Activated T-cell treated with anti-CD3 and anti-CD28 coated beads, Interleukin-2, amount 50 U/mL, for 24 hours (primary cell): ENCODE measurements around the gene SLC35G6.
A peak's percentile ranks its signal among the peaks of the same experiment; 100 is the strongest.

ENCODE experiments used
- DNase-seq: peaks from one replicate; pipeline ENCODE4 v3.0.0-alpha.2; 2020
- H3K27ac Mint-ChIP-seq: 2 replicates; pipeline ENCODE4 v1.8.0; 2020; ENCODE audit warnings: mild to moderate bottlenecking, mixed read lengths
- H3K27me3 Mint-ChIP-seq: 2 replicates; pipeline ENCODE4 v1.8.0; 2020; ENCODE audit warnings: mixed read lengths
- H3K36me3 Mint-ChIP-seq: 2 replicates; pipeline ENCODE4 v1.8.0; 2020; ENCODE audit warnings: low read depth, mixed read lengths
- H3K4me1 Mint-ChIP-seq: 2 replicates; pipeline ENCODE4 v1.8.0; 2020; ENCODE audit warnings: low read depth, mixed read lengths
- H3K4me3 Mint-ChIP-seq: 2 replicates; pipeline ENCODE4 v1.8.0; 2020; ENCODE audit warnings: mild to moderate bottlenecking, moderate library complexity, mixed read lengths
- H3K9me3 Mint-ChIP-seq: 2 replicates; pipeline ENCODE4 v1.8.0; 2020; ENCODE audit warnings: mixed read lengths

Gene SLC35G6

DNA sequence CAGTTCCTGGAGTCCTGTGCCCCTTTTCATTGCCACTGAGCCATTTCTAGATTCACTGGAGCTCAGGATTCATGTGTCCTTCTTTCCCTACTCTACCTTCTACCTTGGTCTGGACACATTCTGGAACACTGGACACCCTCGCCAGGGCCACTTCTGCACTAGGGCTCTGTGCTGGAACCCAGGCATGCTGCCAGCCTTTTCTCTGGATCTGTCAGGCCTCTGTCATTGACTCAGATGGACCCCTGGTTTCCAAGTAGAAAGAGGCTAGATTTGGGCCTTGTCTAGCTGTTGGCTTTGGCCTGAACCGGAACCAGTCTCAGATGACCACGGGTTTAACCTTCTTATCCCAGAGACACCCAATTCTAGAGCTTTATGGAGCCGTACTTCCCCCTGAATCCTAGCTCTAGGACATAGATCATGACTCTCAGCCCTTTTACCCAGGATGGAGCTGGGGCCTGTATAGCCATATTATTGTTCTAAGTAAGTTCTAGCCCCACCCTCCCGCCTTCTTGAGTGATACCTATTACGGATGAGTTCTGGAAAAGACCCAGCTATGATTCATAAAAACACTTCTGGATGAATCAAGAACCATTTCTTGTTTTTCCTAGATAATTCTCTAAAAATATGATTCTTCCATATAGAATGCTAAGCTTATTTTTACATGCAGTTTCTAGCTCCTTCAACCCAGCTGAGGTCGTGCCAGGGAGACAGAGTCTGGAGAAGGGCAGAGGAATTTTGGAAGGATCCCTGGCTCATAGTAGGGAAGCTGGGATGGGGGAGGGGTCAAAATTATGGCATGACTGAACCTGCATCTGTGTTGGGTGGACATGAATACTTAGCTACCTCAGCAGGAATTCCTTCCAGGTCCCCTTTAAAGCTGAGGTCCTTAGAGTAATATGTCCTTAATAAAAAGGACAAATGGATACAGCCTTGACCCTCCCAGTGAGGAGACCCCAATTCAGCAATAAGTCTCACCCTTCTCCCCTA lies 37.5 kb upstream of the SLC35G6 start:
- no peaks in the 10 kb centered on the region for H3K9me3 Mint-ChIP-seq
- H3K36me3 Mint-ChIP-seq: no peaks in the 10 kb centered on the region
- no peak overlapping the region for H3K4me3 Mint-ChIP-seq
- no peak for DNase-seq
- peaks cover 82% of the 10 kb centered on the region for H3K27me3 Mint-ChIP-seq
- H3K27ac Mint-ChIP-seq: no peak overlapping the region
- peaks cover 31% of the 10 kb centered on the region for H3K4me1 Mint-ChIP-seq

DNA sequence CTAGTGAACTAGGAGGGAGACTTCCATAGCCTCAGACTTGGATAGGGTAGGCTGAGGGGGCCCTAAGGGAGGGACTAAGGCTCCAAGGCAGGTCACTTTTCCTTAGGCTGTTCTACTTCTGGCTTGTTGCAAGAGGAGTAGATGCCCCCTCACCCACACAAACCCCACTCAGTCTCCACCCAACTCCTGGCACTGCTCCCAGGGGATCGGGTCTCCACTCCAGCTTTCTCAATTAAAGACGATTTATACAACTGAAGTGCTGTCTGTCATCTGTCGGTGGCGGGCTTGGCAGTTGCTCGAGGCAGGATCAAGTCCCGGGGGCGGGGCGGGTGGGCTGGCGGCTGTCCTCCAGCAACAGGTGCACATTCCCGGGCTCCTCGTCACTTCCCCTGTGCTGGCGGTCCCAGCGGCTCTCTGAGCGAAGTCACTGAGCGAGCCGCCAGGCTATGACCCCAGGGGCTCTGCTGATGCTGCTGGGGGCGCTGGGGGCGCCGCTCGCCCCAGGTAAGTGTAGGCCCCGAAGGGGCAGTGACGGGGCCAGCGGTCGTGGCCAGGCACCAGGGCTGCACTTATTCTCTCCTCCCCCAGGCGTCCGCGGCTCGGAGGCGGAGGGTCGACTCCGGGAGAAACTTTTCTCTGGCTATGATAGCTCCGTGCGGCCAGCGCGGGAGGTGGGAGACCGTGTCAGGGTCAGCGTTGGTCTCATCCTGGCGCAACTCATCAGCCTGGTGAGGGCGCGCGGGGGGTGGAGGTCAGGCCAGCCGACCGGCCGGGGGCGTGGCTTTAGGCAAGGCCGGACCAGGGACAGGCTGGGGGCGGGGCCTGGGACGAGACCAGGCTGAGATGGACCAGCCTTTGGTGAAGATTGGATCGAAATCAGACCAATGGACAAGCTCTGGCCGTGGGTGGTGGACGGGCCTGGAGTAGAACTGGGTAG lies 36.3 kb upstream of the SLC35G6 start, which contains the start of gene CHRNB1:
TSS of gene CHRNB1 (plus strand) at position 380 of the 937 bp plus-strand sequence. CDS start at position 447, 67 bp downstream.
- H3K27ac Mint-ChIP-seq: no peak within 1 kb of the TSS
- H3K36me3 Mint-ChIP-seq: no peaks in the 10 kb centered on the region
- H3K4me1 Mint-ChIP-seq: peaks cover 25% of the 10 kb centered on the region
- H3K9me3 Mint-ChIP-seq: no peaks in the 10 kb centered on the region
- H3K4me3 Mint-ChIP-seq: peak within 1 kb of the TSS; percentile 66
- peaks cover 75% of the 10 kb centered on the region for H3K27me3 Mint-ChIP-seq
- DNase-seq: peak; percentile 43

DNA sequence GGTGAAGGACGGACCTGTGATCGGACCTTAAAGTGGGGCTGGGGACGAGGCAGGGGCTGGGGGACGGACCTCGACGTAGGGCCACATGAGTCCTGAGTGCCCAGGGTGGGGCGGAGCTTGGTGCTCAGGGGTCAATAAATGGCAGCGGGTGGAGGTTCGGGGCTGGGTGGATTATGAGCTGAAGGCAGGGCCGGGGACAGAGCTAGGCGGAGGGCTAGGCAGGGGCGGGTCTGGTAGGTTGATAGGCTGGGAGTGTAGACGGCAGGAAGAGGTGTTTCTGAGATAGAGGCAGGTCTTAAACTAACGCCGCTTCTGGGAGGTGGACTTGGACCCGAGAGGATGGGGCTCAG lies 35.7 kb upstream of the SLC35G6 start:
- no peak overlapping the region for H3K27ac Mint-ChIP-seq
- no peaks in the 10 kb centered on the region for H3K36me3 Mint-ChIP-seq
- H3K27me3 Mint-ChIP-seq: peaks cover 69% of the 10 kb centered on the region
- DNase-seq: peak; percentile 46
- peaks cover 19% of the 10 kb centered on the region for H3K4me1 Mint-ChIP-seq
- H3K4me3 Mint-ChIP-seq: peak overlapping the region; percentile 66
- no peaks in the 10 kb centered on the region for H3K9me3 Mint-ChIP-seq

GRCh38 chr17:7448461-7448860 lies 32.8 kb upstream of the SLC35G6 start:
- H3K27ac Mint-ChIP-seq: no peak overlapping the region
- no peak overlapping the region for H3K4me3 Mint-ChIP-seq
- no peak for DNase-seq
- no peaks in the 10 kb centered on the region for H3K9me3 Mint-ChIP-seq
- peaks cover 16% of the 10 kb centered on the region for H3K4me1 Mint-ChIP-seq
- H3K27me3 Mint-ChIP-seq: peaks cover 42% of the 10 kb centered on the region
- H3K36me3 Mint-ChIP-seq: no peaks in the 10 kb centered on the region

DNA sequence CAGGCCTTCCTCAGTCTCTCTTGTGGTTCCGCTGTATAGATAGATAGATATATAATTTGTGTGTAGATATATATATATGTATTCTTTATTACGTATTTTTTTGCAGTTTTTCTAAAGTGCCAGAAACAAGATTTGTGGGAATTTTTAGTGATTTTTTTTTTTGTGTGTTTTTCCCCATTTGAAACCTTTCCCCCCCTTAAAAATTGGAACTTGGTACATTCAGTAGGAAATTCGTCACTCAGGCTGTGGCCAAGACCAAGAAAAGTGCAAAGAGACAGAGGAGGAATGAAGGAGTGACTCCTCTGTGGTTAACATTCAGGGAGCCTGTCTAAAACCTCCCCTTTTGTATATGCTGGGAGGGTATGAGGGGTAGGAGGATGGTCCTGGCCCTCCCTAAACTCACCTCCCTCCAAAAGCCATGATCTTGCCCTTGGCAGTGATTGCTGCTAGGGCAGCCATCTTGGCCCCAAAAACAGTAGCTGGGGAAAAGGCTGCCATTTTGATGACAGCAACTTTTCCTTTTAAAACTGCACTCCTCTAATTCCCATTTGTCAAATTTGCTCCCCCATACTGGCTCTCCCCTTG lies 21.2 kb upstream of the SLC35G6 start:
- Mint-ChIP-seq H3K4me1 (peaks cover 17% of the 10 kb centered on the region), H3K36me3 (peaks cover 38% of the 10 kb centered on the region), H3K9me3 (no peaks in the 10 kb centered on the region), H3K27ac (no peak overlapping the region), H3K27me3 (no peaks in the 10 kb centered on the region), H3K4me3 (no peak overlapping the region)
- no peak for DNase-seq

GRCh38 chr17:7460850-7461660 lies 20.2 kb upstream of the SLC35G6 start:
- H3K9me3 Mint-ChIP-seq: no peaks in the 10 kb centered on the region
- no peaks in the 10 kb centered on the region for H3K27me3 Mint-ChIP-seq
- peaks cover 35% of the 10 kb centered on the region for H3K36me3 Mint-ChIP-seq
- DNase-seq: no peak
- peaks cover 13% of the 10 kb centered on the region for H3K4me1 Mint-ChIP-seq
- H3K4me3 Mint-ChIP-seq: no peak overlapping the region
- H3K27ac Mint-ChIP-seq: no peak overlapping the region

DNA sequence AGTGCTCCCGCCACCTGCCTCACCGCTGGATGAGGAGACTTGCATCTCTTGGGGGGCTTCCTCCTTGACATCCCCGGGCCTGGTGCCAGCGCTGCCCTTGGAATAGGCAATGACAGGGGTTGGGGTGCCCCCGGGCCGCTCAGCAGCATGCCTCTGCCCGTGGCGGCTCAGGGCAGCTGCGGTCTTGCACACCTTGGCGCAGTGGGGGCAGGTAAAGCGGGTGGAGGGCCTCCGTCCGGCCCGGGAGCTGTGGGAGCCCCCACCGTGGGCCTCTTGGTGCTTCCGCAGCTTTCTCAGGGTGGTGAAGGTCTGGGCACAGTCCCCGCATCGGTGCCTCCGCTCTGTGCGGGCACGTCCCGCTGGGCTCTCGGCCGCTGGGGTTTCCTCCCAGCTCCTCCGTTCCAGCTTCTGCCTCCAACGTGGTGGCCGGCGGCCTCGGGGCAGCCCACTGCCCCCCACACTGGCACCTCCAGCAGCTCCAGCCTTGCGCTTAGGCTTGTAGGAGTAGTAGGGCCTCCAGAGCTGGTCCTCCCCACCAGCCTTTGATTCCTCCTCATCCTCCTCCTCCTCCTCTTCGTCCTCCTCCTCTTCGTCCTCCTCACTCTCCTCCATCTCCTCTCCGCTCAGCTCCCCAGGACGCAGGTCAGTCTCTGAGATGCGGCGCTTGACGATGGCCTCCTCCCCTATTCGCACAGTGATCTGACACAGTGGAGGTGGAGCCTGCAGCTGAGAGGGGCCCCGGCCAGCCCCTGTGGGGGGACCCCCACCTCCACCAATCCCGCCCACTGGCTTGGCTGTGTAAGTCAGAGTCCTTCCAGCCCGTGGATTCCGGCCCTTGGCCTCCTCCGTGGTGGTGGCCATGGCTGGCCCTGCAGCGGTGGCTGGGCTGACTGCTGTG lies 18.5 kb upstream of the SLC35G6 start:
- Mint-ChIP-seq H3K36me3 (peaks cover 43% of the 10 kb centered on the region), H3K27ac (no peak overlapping the region)

GRCh38 chr17:7463372-7463846 lies 17.8 kb upstream of the SLC35G6 start:
- H3K9me3 Mint-ChIP-seq: no peaks in the 10 kb centered on the region
- H3K27ac Mint-ChIP-seq: no peak overlapping the region
- H3K4me3 Mint-ChIP-seq: no peak overlapping the region
- no peak for DNase-seq
- peaks cover 17% of the 10 kb centered on the region for H3K4me1 Mint-ChIP-seq
- peaks cover 43% of the 10 kb centered on the region for H3K36me3 Mint-ChIP-seq
- H3K27me3 Mint-ChIP-seq: no peaks in the 10 kb centered on the region

More for the DNA sequence above, 18.5 kb upstream of the SLC35G6 start:
- DNase-seq: no peak
- Mint-ChIP-seq H3K4me3 (no peak overlapping the region), H3K27me3 (no peaks in the 10 kb centered on the region), H3K9me3 (no peaks in the 10 kb centered on the region), H3K4me1 (peaks cover 13% of the 10 kb centered on the region)

GRCh38 chr17:7464081-7464480 lies 17.2 kb upstream of the SLC35G6 start:
- Mint-ChIP-seq H3K27me3 (no peaks in the 10 kb centered on the region), H3K4me1 (peaks cover 21% of the 10 kb centered on the region), H3K9me3 (no peaks in the 10 kb centered on the region), H3K36me3 (peaks cover 46% of the 10 kb centered on the region), H3K4me3 (no peak overlapping the region), H3K27ac (no peak overlapping the region)
- no peak for DNase-seq

- Mint-ChIP-seq H3K4me1 (peaks cover 19% of the 10 kb centered on the region), H3K27me3 (no peaks in the 10 kb centered on the region), H3K9me3 (no peaks in the 10 kb centered on the region), H3K27ac (no peak overlapping the region), H3K36me3 (peaks cover 44% of the 10 kb centered on the region), H3K4me3 (no peak overlapping the region)
- DNase-seq: no peak
These were observed 15.5 kb upstream of the SLC35G6 start for GRCh38 chr17:7465597-7466275.

DNA sequence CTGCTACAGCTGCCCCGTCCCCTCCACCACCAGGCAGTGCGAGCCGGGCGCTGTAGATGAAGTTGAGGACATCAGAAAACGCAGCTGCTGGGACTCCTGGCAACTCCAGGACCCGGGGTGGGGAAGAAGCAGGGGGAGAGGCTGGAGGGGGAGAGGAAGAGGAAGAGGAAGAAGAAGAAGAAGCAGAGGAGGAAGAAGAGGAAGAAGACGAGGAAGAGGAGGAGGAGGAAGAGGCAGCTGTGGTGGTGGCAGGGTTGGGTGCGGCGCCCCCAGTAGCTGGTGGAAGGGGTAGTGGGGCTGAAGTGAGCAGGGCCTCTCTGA lies 15.0 kb upstream of the SLC35G6 start:
- peak overlapping the region; percentile 76 for H3K27ac Mint-ChIP-seq
- no peaks in the 10 kb centered on the region for H3K9me3 Mint-ChIP-seq
- no peak for DNase-seq
- no peaks in the 10 kb centered on the region for H3K27me3 Mint-ChIP-seq
- H3K4me3 Mint-ChIP-seq: no peak overlapping the region
- H3K36me3 Mint-ChIP-seq: peaks cover 38% of the 10 kb centered on the region
- peaks cover 21% of the 10 kb centered on the region for H3K4me1 Mint-ChIP-seq

DNA sequence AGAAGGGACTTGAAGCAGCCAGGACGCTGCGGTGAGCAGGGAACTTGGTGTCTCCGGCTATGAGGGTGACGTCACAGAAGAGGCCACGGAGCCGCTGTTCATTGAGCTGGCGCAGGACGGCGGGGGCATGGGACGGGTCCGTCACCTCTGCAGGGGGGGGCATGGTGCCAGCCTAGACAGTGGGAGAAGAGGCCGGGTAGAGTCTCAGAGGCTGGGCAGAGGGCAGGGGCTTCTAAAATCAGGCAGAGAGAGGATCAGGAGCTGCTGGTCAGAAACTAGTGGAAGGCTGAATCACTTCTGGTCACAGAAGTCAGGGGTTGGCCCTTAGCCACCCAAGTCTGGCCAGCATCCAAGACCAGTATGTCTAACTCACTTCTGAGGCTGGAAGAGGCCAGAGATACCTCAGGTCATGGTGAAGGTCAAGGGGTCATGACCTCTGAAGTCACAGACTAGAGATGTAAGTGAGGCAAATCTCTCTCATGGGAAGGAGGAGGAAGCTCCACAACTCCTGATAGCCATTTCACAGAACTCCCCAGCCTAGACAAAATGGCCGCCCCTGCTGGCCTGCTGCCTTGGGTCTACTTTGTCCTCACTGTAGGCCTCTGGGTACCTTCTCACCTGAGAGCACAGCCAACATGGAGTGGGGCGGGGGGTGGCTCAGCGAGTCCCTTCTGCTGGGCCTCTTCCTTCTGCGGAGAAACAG lies 14.5 kb upstream of the SLC35G6 start:
- H3K4me1 Mint-ChIP-seq: peaks cover 26% of the 10 kb centered on the region
- peaks cover 37% of the 10 kb centered on the region for H3K36me3 Mint-ChIP-seq
- H3K27me3 Mint-ChIP-seq: no peaks in the 10 kb centered on the region
- DNase-seq: no peak
- H3K27ac Mint-ChIP-seq: peak overlapping the region; percentile 76
- no peak overlapping the region for H3K4me3 Mint-ChIP-seq
- no peaks in the 10 kb centered on the region for H3K9me3 Mint-ChIP-seq
